H54 (cell line): ENCODE data around the gene PLCG1.

Source experiments
- DNase-seq: peaks from one replicate; pipeline ENCODE4 v3.0.0; 2011; ENCODE audit warnings: low spot score, mixed read lengths; ENCODE audit not compliant: insufficient read length
- FAIRE-seq: peaks from 3 replicates; lab custom pipeline; 2011; peaks lifted over from hg19 to GRCh38; lab: Jason Lieb, UNC
- POLR2A ChIP-seq: IDR thresholded peaks from 2 replicates; pipeline ENCODE4 v1.6.1; 2011; ENCODE audit warnings: low read depth, mild to moderate bottlenecking, low read length

The PLCG1 gene

GRCh38 chr20:41223112-41223511, 85.8 kb downstream of the PLCG1 start:
- DNase-seq (no peak), FAIRE-seq (no peak)
- TF ChIP-seq POLR2A, result no peak

GRCh38 chr20:41224281-41224680, 86.9 kb downstream of the PLCG1 start:
- DNase-seq (no peak), FAIRE-seq (no peak)
- TF ChIP-seq POLR2A, result no peak

GRCh38 chr20:41225091-41225490, 87.7 kb downstream of the PLCG1 start:
- no peak for FAIRE-seq
- TF ChIP-seq POLR2A, result no peak
- no peak for DNase-seq

GRCh38 chr20:41226426-41226825, 89.1 kb downstream of the PLCG1 start:
- no peak for TF ChIP-seq POLR2A
- FAIRE-seq (no peak), DNase-seq (no peak)
